Stimulated activated CD4-positive, alpha-beta T cell treated with anti-CD3 and anti-CD28 coated beads, Interleukin-12 subunit alpha, Interleukin-12 subunit beta, amount 100 ng/mL, for 48 hours (primary cell): Measurements from ENCODE around the gene JAG2.

ENCODE experiments used
- DNase-seq, 3 donors: peaks; one replicate each; pipeline ENCODE4 v3.0.0-alpha.2; 2020; ENCODE audit warnings: low read depth in 2 of 3, low spot score in 1 of 3

The JAG2 gene

DNA sequence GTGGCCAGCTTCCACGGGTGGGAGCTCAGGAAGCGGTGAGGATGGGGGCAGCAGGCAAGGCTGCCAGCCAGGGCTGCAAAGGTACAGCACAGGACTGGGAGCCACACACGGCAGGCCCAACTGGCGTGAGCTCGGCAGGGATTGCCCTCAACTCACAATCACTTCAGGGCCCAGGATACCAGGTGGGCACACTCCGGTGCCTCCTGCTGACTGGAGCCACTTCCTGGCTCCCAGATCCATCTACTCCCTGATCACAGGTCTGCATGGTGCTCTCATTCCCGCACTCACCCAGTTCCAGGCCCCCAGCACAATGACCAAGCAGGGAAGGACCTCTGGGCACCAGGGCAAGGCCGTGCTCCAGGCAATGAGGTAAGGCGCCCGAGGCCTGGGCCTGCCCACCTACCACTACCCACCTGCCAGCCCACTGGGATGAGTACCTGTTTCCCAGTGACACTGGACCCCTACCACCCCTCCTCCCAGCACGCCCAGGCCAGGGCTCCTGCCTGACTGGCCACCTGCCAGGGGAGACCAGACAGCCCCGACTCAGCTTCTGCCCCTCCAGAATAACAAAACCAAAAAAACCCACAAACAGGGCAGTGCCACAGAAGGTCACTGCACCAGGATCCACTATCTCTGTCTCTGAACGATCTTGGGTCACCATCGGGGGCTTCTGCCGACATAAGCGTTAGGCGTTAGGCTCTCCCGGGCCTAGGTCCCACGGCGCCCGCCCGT lies 1.8 kb downstream of the JAG2 start:
- DNase-seq, result no peak

DNA sequence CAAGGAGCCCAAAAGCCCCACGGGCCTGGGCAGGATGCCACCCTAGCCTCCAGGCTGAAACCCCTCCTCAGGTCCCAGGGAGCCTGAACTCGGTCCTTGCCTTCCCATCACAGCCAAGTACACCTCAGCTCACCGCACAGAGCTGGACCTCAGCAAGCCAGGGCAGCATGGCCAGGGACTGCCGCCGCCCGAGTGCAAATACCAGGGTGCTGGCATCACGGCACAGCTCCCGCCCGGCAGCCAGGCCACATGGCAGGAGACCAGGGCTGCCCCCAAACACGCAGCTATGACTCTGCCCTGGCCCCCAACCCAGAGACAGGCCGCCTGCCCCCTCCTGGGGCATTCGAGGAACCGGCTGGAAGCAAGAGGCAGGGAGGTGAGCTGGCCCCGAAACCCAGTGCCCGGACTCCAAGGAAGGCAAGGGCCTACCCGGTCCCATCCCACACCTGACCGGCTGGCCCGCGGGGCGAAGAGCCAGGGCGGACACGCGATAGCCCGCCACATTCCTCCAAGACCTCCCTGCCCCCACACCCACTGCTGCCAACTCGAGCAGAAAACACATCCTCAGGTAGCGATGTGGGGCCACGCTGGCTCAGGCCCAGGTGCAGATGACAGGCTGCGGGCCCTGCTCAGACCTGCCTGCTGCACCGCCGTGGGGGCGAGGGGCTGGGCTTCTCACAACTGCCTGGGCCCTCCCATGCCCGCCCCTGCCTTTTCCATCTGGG lies 2.7 kb downstream of the JAG2 start:
- no peak for DNase-seq

DNA sequence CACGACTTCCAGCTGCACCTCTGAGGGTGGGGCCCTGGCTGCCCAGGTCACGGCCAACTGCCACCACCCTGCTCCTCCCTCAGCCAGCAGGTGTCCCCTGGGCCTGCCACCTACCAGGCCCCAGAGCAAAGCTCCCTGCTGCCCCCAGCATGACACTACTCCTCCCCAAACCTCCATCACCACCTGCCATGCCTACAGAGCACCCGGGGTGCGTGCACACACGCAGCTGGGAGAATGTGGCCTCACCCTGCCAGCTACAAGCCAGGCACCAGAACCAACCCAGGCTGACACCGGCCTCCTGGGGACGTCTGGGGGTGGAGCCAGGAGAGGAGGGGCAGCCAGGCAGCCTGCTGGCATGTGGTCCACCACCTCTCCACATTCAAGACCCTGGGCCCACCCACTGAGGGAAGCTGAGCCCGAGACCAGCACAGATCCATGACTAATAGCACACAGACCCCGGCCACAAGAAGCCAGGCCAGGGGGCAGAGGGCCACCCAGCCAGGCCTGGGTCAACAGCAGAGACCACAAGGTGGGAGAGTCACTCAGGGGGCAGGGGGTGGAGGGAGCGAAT lies 3.4 kb downstream of the JAG2 start:
- no peak for DNase-seq

DNA sequence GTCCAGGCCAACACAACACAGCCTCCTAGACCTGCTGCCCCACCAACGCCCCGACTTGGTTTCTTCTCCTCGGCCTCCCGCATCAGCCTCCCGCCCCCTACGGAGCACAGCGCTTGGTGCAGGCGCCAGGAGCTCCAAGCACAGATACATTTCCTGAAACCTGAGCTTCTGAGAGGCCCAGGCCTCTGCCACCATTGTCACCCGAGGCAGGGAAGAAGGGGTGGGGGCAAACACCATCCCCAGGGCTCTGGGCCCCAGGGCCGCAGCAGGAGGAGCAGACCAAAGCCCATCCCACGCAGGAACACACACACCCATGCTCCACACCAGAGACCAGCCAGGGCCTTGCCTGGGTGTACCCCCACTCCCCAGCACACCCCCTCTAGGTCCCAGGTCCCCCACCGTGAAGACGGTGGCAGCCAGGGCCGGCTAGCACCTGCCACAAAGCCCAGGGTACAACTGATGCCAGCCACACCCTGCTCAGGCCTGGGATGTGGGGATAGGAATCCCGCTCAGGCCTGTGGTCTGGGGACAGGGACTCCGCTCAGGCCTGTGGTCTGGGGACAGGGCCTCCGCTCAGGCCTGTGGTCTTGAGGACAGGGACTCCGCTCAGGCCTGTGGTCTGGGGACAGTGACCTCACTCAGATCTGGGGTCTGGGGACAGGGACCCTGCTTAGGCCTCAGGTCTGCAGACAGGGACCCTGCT lies 5.4 kb downstream of the JAG2 start:
- DNase-seq, result no peak

DNA sequence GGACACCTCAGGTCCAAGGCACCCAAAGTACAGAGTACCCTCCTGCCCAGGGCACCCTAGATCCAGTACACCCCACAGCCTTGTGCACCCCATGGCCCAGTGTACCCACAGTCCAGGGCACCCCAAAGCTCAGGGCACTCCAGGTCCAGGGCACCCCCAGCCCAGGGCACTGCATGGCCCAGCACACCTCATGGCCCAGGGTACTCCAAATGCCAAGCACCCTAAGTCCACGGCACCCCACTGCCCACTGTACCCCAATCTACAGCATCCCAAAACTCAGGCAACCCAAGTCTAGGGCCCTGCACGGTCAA lies 6.0 kb downstream of the JAG2 start:
- no peak for DNase-seq

DNA sequence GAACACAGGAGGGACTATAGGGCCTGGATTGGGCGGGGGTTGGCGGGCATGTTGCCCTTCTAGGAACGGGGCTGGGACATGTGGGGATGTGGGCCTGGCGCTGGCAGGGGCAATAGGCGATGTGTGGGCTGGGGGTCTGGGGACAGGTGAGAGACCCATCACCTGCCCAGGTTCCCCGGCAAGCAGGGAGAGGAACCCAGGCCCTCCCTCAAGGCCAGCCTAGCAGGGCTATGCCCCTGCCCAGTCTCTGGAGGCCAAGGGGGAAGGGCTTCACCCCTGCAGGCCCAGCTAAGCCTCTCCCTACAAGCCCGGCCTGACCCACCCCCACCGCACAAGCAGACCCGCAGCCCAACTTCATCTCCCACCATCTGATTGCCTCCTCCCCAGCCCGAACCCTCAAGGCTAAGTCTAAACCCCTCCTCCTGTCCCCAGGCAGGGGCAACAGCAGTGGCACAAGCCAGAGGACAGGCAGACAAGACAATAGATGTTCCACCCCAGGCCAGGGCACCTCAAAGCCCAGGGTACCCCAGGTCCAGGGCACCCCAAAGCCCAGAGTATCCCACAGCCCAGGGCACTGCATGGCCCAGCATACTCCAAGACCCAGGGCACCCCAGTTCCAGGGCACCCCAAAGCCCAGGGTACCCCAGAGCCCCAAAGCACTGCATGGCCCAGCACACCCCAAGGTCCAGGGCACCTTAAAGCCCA lies 6.5 kb downstream of the JAG2 start:
- no peak for DNase-seq

DNA sequence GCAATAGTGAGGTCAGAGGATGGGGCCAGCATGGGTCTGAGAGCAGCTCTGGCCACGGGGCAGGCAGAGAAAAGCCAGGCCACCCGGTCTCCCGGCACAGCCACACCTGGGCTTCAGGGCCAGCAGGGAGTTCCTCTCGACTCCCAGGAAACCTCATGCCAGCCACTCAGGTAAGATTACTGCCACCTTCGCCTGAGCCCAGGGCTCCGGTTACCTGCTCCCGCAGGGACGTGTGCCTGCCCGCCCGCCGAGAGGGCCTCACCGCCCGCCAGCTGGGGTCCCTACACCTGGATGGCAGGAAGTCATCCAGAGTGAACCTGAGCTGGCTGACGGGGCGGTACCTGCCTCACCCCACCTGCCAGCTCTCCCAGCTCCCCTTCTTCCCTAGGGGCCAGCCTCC lies 7.3 kb downstream of the JAG2 start:
- no peak for DNase-seq

DNA sequence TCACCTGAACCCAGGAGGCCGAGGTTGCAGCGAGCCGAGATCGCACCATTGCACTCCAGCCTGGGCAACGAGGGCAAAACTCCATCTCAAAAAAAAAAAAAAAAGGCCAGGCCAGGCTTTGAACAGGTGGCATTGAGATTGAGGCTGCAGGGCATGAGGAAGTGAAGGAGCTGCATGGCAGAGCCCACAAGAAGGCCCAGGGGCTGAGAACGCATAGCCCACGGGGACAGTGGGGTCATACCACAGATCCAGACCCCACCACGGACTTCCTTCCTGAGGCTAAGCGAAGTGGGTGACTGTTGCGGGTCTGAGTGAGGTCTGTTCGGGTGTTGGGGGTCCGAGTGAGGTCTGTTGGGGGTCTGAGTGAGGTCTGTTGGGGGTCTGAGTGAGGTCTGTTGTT lies 7.8 kb downstream of the JAG2 start:
- no peak for DNase-seq

DNA sequence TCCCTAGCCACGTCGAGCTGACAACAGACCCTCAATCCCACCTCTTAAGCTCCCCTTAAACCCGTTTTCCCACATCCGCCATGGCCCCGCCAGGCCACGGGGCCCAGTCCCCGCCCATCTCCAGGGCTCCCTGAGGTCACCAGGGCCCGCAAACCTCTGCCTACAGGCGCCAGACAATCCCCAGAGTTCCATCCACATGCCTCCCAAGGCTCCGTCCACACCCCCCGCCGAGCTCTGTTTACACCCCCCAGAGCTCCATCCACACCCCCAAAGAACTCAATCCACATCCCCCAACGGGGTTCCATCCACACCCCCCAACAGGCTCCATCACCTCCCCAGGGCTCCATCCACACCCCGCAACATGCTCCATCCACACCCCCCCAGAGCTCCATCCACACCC lies 9.2 kb downstream of the JAG2 start:
- no peak for DNase-seq

DNA sequence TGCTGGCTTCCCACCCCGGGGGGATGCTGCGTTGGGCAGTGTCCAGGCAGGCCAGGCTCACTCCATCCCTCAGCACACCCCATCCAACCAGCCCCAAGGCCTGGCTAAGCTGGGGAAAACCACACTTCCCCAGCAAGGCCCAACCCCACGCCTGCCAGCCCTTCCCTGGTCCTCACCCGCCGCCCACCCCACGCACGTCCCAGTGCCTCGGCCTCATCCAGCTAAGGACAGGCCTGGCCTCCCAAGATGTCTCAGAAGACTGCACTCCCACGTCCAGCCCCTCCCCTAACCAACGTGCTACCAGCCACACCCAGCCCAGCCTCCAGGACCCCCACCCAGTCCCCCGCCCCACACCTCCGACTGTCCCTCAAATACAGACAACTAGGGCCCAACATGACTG lies 9.8 kb downstream of the JAG2 start:
- no peak for DNase-seq

DNA sequence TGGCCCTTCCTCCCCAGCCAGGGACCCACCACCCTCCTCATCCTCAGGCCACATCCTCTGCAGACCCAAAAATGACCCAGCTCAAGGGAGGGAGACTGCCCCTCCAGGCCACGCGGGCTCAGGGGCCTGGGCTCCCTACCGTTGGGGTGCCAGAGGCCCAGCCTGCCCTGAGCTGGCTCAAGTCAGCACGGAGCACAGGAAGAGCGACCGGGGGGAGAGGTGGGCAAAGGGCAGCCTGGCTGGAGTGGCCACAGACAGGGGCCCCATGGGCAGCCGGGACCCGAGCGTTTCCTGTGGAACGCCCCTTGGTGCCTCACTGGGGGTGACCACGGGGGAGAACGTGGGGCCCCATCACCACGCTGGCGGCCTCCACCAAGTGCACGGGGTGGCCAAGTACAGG lies 10.7 kb downstream of the JAG2 start:
- no peak for DNase-seq

DNA sequence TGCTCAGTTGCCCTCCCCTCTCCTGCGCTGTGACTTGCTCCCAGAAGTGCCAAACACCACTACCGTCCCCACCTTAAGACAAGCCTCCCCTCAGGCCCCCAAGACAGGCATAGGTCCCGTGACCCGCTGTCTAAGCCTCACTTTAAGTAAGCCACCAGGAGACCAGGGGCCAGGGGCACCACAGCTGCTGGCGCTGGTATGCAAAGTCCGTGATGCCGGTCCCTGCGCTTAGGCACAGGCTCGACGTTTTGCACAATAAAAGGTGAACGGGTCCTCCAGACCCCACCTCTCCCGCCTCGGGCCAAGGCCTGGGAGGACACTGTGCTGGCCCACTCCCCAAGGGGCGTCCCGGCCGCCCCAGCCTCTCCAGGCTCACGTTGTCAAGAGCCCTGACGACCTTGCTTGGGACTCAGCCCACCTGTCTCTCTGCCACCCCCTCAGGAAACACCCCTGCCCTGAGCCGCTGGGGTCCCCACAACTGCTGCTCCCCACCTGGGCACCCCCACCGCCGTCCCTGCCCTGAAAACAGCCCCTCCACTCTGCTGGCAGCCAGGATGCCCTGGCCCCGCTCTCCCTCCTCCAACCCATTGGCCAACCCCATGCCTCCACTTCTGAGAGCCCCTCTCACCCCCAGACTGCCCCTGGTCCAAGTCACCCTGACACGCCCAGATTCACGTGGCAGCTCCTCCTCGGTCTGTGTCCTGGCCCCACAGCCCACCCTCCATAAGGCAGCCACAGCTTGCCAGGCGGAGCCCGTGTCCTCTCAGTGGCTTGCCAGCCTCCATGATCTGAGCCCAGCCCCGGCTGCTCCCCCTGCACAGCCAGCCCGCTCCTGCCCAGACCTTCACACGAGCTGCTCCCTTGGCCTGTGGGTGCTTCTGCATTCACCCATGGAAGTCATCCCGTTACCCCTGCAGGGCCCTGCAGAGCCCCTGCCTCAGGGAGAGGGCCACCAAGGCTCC lies 11.9 kb downstream of the JAG2 start:
- DNase-seq, result no peak

DNA sequence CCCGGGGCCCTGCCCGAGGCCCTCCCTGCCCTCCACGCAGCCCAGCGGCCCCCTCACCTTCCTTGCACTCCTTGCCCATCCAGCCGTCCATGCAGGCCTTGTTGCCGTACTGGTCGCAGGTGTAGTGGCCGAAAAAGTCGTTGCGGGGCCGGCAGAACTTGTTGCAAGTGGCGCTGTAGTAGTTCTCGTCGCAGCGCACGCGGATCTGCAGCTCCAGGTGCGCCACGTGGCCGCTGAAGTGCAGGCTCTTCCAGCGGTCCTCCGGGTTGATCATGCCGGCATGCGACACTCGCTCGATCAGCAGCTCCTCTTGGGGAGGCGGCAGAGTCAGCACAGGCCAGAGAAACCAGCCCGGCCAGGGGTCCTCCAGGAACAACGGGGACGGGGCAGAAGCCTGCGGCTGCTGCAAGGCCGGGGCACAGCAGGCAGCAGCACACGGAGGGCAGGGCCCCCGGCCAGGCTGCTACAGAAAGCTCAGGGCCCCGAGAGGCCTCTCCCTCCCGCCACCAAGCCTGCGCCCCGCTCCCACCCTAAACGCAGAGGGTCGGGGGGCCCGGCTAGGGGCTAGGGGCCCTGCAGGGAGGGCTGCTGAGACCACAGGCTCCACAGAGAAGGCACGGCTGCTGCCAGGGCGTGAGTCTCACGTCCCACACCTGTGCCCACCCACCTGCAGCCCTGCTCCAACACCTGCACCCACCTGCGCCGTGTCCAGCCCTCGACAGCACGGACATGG lies 12.7 kb downstream of the JAG2 start:
- DNase-seq, result no peak

DNA sequence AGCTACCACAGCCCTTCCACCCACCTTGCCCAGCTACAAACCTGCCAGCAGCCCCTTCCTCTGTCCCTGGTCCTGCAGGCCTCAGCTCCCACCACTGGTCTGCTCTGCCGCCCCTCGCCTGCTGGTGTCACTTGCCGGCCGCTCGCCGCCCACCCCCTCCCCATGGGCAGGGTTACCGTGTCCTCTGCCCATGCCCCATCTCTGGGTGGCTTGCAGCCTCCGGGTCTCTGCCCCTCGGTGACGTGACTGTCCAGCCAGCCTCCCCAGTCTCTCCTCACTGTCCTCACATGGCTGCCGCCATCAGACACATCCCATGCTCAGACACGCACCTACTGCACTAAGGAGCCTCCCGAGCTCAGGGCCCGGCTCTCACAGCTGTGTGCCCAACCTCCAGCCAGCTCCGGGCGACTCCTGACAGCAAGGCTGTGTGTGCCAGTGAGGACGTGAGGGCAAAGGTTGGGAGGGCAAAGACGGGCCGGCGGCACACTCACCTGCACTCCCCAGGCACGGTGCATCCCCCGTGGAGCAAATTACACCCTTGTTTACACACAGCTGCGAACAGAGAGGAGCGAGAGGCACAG lies 13.4 kb downstream of the JAG2 start:
- DNase-seq, result no peak

DNA sequence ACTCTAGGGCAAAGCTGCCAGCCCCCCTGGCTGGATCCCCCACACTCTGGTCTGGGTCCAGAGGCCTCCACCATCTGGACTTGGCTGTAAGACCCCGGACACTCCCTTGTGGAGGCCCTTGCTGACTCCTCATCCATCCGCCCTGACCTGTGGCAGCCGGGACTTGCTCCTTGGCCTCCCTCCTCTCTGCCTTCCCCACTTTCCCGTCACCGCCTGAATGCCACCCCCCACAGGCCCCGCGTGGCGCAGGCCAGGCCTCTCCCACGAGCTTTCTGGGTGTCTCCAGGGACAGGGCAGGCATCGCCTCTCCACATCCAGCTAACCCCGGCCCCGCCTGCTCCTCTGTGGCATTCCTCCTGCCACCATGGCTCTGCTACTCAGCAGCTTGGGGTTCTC lies 14.1 kb downstream of the JAG2 start:
- DNase-seq, result no peak

DNA sequence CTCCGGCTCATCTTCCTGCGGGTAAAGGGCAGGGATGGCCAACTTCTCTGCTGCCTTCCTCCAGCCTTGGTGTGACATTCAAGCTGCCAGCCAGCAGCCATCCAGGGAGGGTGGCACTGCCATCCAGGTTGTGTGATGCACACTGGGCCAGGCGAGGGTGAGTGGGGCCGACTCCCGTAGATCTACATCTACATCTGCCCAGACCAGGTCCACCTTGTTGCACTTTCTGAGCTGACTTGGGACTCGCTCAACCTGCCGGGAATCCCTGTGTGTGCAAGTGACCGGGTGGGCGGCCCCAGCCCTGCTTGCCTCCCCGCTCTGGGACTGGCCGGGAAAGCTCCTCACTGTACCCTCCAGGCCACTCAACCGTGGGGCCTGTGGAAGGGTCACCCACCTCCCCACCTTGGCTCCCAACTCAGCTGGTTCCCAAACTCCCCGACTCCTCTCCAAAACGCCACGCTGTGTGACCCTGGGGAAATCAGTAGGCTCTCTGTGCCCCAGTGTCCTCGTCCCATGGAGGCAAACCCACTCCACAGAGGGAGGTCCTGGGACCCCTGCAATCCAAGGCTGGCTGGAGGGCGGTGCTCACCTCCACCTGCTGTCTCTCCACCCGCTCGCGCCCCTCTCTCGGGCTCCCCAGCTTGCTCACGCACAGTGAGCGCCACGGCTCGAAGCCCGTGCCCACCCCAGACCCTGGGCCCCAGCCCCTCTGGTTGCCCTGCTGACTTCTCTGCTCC lies 14.7 kb downstream of the JAG2 start:
- no peak for DNase-seq

DNA sequence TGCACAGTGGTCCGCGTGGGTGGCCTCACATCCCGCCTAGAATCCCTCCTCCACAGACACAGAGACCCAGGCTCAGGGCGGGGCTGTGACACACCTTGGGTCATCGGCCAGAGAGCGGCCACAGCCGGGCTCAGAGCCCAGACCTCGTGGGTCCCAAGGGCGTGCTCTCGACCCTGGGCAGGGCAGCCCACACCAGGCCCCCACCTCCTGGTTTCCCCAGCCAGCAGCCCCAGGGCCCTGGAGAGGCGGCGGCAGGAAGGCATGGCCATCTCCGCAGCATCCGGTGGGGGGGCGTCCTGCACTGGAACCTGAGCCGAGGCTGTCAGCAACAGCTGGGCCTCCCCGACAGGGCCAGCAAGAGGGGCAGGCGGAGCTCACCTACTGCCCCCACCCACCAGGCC lies 15.2 kb downstream of the JAG2 start:
- DNase-seq, result no peak

DNA sequence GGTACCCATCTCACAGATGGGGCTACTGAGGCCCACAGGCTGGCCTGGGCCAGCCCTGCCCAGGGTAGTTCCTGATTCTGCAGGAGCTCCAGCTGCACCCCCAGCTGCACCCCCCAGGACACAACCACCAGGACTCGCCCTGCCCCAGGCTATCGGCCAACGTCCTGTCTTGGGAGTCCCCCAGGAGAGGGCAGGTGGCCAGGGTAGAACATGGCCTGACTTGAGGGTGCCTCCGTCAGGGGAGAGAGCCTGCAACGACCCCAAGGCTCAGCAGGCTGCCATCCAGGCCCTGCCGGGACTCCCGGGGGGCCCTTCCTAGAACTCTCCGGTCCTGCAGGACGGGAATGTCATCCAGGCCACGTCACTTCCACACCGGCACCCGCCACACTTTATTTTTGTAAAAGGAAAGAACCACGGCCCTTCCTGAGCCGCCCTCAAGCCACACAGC lies 15.8 kb downstream of the JAG2 start:
- no peak for DNase-seq
